ENCODE data around the gene CNOT3.
A peak's percentile ranks its signal among the peaks of the same experiment; 100 is the strongest.

The CNOT3 gene

DNA sequence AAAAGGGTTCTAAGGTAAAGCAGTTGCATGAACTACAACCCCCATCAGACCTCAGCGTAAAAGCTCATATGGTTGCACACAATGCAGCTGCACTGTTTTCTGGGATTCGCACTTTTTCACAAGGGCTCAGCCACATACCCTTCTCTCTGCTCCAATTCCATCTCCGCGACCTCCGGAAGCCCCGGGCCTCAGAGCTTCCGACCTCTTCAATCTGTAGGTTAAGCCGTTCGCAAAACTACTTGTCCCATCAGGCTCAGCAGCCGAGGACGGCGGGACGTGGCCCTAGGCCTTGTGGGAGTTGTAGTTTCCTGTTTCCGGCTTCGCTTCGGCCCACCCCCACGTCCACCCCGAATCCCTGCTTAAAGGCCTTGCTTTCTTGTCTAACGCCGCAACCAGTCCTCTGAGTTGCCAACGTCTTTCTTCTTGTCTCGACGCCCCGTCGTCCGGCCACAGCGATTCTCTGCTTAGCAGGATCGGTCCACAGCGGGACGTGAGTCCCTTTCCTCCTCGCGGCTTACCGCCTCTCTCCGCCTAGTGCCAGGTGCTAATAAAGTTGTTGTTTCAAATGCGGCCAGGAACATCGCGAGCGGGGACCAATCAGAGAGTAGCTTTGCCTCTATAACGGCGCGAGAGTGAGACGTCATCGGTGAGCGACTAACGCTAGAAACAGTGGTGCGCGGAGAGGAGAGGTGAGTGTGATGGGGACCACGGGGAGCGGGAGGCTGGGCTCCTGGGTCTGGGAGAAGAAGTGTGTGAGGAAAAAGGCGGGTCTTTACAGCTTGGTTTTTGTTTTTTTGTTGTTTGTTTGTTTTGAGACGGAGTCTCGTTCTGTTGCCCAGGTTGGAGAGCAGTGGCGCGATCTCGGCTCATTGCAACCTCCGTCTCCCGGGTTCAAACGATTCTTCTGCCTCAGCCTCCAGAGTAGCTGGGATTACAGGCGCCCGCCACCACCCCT is 22.2 kb upstream of the CNOT3 start, which contains the start of the genes PRPF31 and TFPT:
PRPF31 (plus strand) TSS at position 646 of the 955 bp plus-strand sequence. CDS start 2,525 bp downstream, outside the sequence.
TFPT (minus strand) TSS at position 549 of the 955 bp plus-strand sequence; CDS start at position 161, 388 bp downstream.
- DNase-seq = peak; percentile 99

DNA sequence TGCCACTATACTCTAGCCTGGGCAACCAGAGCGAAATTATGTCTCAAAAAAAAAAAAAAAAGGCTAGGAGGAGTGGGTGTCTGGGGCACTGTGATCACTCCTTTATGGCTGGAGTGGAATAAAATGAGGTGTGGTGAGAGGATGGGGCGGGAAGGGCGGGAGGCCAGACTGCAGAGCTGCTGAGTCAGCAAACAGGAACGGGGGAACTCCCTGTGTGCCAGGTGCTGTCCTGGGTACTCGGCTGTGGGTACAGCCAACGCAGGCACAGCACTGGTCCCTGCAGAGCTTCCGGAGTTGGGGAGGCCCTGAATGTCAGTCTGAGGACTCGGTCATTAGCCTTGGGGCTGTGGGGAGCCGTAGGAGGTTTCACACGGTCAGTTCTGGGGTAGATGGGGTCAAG is 16.3 kb upstream of the CNOT3 start:
- DNase-seq = no peak

DNA sequence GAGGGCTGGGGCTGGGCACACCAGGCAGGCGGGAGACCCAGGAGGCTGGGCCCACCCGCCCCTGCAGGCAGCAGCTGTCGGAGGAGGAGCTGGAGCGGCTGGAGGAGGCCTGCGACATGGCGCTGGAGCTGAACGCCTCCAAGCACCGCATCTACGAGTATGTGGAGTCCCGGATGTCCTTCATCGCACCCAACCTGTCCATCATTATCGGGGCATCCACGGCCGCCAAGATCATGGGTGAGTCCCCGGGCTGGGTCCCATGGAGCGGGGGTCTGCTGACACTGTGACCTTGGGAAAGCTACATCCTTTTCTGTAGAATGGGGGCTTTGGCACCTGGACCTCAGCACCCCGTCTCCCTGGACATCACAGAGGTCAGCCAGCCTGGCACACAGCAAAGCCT is 13.9 kb upstream of the CNOT3 start:
- no peak for DNase-seq

DNA sequence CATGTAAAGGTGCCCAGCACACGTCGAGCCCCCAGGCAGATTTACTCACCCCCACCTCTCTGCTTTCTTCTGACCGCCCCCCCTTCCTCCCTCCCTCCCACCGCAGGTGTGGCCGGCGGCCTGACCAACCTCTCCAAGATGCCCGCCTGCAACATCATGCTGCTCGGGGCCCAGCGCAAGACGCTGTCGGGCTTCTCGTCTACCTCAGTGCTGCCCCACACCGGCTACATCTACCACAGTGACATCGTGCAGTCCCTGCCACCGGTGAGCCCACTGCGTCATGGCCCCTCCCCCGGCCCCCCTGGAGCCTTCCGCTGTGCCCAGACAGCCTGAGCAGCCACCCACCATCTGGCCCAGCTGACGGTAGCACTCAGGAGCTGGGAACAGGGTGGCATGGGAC is 13.2 kb upstream of the CNOT3 start:
- DNase-seq = no peak

DNA sequence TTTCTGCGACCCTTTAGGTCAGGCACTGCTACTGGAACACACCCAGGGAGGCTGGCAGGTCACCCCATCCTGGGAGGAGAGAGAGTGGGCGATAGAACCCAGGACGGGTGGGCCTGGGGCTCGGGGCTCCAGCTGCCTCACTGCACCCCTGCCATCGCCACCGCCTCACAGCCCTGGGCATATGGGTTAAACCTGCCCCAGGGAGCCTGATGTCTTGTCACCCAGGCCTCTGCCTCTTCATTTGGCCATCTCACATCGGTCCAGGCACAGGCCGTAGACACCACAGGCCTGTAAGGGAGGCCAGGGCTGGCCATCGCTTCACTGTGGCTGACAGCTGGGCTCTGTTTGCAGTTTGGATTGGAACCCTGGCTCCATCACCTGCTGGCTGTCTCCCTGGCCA is 11.8 kb upstream of the CNOT3 start:
- no peak for DNase-seq

DNA sequence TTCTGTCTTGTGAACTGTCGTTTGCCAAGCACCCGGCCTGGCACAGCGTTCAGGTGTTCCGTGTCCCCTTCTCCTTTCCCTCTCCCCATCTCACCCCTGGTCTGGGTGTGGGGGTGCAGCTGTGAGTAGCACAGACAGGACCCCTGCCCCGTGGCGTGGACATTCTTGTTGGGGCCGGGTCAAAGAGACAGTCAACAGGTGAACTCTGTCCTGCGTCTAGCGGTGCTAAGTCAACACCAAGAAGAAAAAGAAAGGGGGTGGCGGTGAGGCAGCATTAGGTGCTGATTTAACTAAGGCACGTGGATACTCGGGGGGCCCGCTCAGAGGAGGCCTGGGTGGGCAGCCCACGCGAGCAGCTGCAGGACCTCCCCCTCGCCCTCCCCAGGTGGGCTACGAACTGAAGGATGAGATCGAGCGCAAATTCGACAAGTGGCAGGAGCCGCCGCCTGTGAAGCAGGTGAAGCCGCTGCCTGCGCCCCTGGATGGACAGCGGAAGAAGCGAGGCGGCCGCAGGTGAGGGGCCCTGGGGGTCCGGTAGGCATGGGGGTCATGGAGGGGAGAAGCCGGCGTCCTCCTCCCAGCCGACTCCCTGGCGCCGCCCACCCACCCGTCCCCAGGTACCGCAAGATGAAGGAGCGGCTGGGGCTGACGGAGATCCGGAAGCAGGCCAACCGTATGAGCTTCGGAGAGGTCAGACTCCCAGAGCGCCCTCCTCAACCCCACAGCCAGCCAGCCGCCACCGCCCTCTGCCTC is 9.7 kb upstream of the CNOT3 start:
- DNase-seq = no peak

DNA sequence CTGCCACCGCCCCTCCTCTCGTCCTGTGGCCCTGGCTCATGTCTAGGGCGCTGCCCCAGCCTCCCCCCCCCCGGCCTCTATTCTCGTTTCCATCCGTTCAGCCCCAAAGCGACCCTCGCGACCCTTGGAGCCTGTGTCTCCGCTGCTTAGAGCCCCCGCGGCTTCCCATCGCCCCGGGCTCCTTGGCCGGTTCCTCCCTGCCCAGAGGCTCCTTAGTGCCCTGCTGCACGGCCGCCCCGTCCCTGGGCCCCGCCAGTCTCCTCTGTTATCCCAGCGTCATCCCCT is 9.2 kb upstream of the CNOT3 start:
- no peak for DNase-seq

DNA sequence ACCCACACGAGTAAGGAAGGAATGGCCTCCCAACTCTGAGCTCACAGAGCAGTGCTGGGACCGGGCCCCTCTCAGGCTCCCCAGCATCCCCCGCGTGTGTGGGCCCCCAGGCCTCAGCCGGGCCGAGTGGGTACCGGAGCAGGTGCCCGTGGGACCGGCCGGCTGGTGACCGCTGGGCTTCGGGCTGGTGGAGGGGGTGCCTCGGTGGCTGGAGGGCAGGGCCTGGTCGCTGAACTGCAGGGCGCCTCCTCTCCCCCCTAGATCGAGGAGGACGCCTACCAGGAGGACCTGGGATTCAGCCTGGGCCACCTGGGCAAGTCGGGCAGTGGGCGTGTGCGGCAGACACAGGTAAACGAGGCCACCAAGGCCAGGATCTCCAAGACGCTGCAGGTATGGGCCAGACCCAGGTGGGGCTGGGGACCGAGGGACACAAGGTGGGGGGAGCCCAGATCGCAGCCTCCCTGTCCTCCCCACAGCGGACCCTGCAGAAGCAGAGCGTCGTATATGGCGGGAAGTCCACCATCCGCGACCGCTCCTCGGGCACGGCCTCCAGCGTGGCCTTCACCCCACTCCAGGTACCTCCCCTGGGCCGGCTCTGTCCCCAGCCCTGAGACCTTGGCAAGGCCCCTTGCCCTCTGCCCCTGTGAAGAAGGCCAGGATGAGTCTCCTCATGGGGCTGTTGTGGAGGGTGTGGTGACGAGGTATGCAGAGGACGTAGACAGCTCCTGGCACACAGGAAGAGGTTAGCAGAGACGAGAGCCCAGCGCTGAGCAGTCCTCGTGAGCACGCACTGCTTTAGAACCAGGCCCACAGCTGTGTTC is 8.6 kb upstream of the CNOT3 start:
- DNase-seq = no peak

DNA sequence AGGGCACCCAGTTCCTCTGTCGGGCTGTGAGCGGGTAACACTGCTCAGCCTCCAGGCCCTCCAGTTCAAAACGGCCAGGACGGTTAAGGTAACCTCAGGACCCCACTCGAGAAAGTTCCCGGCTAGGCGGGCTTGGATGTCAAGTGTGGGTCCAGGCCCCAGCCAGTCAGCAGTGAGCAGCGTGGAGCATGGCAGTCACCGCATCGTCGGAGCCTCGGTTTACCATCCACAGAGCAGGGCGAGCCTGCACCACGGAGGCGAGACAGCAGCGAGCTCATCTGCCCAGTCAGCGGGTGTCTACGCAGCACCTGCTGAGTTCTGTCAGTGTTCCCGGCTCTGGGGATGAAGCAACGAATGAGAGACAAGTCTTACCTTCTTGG is 8.0 kb upstream of the CNOT3 start:
- no peak for DNase-seq

DNA sequence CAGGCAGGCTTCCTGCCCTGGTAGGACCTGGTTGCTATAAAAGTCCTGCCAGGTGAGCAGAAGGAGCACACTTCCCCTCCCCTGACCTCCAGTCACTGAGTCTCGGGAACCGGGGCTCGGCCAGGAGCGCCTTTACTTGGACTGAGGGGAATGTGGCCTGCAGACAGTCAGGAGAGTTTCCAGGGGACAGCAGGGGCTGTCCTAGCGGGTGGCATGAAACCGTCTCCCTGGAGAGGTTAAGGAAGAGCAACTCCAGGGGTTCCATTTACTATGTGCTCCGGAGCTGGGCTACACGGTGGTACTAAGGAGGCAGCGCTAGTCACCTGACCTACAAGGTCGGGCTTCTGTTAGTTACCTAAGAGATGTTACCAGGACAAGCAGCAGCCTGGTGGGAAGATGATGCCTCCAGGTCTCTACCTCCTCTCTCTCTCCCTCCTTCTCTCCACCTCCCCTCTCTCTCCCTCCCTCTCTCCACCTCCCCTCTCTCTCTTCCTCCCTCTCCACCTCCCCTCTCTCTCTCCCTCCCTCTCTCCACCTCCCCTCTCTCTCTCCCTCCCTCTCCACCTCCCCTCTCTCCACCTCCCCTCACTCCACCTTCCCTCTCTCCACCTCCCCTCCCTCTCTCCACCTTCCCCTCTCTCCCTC is 4.1 kb upstream of the CNOT3 start:
- DNase-seq = no peak

DNA sequence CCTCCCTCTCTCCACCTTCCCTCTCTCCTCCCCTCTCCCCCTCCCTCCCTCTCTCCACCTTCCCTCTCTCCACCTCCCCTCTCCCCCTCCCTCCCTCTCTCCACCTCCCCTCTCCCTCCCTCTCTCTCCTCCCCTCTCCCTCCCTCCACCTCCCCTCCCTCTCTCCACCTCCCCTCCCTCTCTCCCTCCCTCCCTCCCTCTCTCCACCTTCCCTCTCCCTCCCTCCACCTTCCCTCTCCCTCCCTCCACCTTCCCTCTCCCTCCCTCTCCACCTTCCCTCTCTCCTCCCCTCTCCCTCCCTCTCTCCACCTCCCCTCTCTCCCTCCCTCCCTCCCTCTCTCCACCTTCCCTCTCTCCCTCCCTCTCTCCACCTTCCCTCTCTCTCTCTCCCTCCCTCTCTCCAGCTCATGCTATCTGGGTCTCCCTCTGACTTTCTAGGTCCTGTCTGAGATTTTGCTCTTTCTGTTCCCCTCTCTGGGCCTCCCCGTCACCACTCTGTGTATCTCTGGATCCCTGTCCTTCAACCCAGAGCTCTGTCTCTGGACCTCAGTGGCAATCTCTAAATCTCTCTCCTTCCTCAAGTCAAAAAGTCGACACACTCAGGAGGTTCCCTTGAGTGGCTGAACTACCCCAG is 3.5 kb upstream of the CNOT3 start:
- no peak for DNase-seq

DNA sequence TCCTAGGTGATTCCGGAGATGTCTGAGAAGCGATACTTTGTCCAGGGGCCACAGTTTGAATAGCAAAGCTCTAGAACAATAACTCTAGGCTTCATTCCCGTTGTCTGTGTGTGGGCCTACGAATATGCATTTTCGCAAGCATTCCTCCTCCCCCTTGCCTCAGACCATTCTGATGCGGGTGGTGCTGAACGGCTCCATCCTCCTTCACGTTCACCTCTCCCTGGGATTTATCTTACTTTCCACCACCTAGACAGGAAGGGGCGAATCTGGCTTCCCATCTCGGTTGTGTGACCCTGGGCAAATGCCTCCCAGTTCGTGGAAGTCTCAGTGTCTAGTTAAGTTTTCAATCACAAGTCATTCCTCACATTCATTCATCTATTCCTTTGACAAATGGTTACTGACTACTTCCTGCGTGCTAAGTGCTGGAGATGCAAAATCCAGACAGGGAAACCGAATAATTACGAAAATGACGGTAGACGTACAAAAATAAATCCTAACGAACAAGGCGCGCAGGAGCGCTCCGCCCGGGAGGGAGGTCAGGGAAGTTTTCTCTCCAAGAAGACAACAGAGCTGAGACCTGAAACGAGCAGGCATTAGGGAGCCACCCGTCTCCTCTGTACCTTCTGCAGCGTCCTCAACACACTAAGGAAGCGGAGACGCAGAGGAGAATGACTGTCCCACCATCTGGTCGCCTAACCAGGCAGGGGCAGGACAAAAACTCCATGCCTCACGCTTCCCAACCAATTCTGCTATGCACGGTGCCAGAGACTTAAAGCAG is 1.3 kb upstream of the CNOT3 start:
- DNase-seq = no peak

DNA sequence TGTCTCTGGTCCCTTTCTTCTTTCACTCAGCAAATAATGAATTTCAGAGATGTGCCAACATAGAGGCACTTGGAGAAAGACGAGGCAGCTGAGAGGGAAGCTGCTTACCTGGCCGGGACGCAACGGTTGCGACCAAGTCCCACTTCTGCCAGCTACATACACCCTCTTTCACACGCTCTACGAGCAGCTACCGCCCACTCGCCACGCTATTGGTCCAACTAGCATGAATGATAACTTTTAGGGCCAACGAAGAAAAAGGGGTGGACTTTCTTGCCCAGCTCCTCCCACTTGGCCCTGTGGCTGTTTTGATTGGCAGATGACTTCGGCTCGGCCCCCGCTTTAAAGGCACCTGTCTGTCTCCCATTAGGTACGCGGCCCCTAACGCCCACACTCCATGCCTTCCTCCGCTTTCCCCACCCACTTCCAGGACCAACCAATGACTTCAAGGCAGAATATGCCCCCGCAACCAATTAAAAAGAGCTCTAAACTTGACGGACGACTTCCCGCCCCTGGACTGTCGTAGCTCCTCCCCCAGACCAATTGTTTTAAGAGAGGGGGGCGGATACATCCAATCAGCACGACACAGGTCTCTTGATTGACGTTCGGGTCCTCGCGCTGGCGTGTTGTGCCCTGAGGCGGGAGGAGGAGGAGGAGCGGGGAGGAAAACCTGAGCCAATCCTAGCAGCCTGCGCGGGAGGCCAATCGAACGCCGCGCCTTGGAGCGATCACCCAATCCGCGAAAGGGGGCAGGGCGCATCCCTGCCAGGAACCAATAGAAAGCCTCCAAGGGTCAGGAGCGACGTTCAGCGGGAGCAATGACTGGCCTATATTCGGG is 481 bp upstream of the CNOT3 start:
- peak; percentile 92 for DNase-seq

DNA sequence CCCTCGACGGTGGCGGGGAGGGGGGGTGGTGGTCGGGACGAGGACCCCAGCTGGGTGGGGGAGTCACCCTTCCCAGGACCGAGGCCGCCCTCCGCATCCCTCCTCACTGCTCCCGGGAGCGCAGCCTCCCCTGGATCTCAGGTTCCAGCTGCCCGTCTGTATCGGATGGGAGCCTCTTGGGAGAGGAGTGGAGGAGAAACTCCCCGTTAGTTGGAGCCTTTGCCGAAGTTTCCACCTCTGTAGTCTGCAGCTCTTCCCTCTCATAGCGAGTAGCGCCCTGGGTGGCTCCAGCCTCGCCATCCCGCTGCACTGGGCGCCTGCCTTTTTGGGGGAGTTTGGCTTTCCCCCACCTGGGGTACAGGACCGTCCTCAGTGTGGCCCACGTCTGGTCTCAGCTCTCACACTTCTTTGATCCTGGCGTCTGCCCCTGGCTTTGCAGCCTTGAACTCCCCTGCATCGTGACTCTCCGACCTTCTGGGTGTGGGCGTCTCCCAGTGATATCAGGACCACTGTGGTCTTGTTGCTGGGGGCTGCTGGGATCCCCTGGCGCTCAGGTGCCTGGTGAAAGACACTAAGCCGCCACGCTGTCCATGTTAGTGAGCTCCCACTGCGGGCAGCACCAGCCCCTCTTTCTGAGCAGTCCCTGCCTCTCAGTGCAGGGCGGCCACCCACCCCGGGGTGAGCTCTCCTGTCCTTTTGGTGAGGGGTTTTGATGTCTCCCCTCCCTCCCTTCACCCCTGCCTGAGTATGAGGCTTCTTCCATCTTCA is 1.1 kb downstream of the CNOT3 start:
- no peak for DNase-seq

DNA sequence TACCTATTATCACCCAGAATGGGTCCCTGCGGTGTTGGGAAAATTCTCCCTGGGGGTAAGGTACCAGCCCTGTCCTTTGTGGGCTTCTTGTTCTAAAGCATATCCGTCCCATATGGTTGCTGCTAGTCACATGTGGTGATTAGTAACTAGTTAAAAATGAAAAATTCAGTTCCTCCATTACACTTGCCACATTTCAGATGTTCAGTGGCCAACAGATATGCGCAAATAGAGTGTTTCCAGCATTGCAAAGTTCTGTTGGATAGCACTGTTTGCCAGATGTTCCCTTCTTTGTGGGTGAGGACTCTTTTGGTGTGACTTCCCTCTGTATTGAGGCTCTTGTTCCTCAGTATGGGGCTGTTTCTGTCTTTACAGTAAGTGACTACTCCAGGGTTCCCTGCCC is 3.8 kb downstream of the CNOT3 start:
- DNase-seq = no peak

DNA sequence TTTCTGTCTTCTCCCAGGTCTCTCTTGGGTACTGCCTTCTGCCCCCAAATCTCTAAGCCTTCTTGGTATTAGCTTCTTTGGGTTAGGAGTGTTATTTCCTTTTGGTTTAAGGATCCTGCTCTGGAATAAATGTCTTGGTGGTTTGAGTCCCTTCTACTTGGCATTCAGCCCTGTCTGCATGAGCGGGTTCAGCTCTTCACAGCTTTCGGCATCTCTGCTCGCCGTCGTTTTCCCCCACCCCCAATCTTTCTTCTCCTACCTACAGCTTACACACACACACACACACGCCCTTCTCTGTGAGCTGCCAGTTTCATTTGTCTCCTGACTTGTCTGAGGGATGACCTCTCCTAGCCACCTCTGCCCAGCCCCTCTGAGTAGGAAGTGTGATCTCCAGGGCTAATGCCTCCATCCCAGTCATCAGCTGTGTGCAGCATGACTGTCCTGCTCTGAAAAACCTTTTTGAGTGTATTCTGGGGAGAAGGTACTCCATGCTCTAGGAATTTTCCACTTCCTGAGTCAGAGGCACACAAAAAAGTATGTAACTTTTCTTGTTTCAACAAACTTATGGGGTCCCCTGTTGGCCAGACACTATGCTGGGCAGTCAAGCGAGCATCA is 4.7 kb downstream of the CNOT3 start:
- DNase-seq = no peak

DNA sequence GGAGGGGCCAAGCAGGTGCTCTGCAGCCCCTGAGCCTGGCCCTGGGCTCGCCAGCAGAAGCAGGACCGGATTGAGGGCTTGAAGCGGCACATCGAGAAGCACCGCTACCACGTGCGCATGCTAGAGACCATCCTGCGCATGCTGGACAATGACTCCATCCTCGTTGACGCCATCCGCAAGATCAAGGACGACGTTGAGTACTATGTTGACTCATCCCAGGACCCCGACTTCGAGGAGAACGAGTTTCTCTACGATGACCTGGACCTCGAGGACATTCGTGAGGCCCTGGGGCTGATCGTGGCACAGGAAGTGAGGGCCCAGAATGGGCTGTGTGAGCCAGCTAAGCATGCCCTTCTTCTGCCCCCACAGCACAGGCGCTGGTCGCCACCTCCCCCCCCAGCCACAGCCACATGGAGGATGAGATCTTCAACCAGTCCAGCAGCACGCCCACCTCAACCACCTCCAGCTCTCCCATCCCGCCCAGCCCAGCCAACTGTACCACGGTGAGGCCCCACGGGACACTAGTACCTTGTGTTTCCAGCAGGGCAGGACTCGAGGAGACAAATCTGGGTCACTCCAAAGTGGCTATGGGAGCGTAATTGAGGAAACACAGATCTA is 8.1 kb downstream of the CNOT3 start:
- no peak for DNase-seq

DNA sequence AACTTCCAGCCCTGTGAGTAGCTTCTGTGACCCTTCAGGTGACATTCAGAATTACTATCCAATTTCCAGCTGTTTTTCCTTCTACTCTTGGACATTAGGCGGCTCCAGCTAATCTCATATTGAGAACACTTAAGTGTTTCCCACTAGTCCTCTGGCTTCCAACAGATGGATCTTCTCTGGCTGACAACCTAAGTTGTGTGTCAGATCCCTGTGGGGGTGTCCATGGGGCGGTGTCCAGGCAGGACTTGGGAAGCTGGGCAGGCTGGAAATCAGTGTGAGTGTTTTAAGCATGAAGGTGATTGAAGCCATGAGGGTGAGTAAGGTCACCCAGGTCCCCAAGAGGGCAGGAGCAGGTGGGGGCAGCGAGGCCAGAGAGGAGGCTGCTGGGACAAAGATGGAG is 10.1 kb downstream of the CNOT3 start:
- no peak for DNase-seq
